Raji (cell line): ENCODE data around the gene HPS1.

Source experiments
- POLR2A ChIP-seq: IDR thresholded peaks from 2 replicates; pipeline ENCODE4 v1.6.1; 2011; ENCODE audit warnings: low read depth, low read length, control low read depth; ENCODE audit not compliant: insufficient read depth

The HPS1 gene

GRCh38 chr10:98397089-98397600 is 49.6 kb downstream of the HPS1 start:
- no peak for TF ChIP-seq POLR2A

GRCh38 chr10:98396096-98397063 is 50.4 kb downstream of the HPS1 start:
- TF ChIP-seq POLR2A: no peak

- no peak for TF ChIP-seq POLR2A
These were observed 51.8 kb downstream of the HPS1 start for GRCh38 chr10:98394851-98395440.

GRCh38 chr10:98391578-98391991 is 55.1 kb downstream of the HPS1 start:
- no peak for TF ChIP-seq POLR2A

GRCh38 chr10:98391065-98391464 is 55.7 kb downstream of the HPS1 start:
- no peak for TF ChIP-seq POLR2A

GRCh38 chr10:98390406-98390805 is 56.3 kb downstream of the HPS1 start:
- no peak for TF ChIP-seq POLR2A

- TF ChIP-seq POLR2A: no peak
These were observed 57.3 kb downstream of the HPS1 start for GRCh38 chr10:98389398-98389797.

GRCh38 chr10:98388101-98388655 is 58.6 kb downstream of the HPS1 start:
- no peak for TF ChIP-seq POLR2A

- TF ChIP-seq POLR2A: no peak
These were observed 62.1 kb downstream of the HPS1 start for GRCh38 chr10:98384531-98385133.

GRCh38 chr10:98383869-98384268 is 62.9 kb downstream of the HPS1 start:
- TF ChIP-seq POLR2A: no peak

GRCh38 chr10:98382691-98383101 is 64.0 kb downstream of the HPS1 start:
- TF ChIP-seq POLR2A: no peak

- TF ChIP-seq POLR2A: no peak
These were observed 66.0 kb downstream of the HPS1 start for GRCh38 chr10:98380493-98381339.

- TF ChIP-seq POLR2A: no peak
These were observed 68.0 kb downstream of the HPS1 start for GRCh38 chr10:98378722-98379121.

- TF ChIP-seq POLR2A: no peak
These were observed 69.2 kb downstream of the HPS1 start for GRCh38 chr10:98377536-98377935.

GRCh38 chr10:98377001-98377400 is 69.7 kb downstream of the HPS1 start:
- no peak for TF ChIP-seq POLR2A

GRCh38 chr10:98376485-98376884 is 70.2 kb downstream of the HPS1 start:
- no peak for TF ChIP-seq POLR2A
